NK-92 treated with Interleukin-12 subunit alpha and Interleukin-12 subunit beta, amount 100 ng/mL, for 24 hours (cell line): ENCODE measurements around the gene DAP.

Experiments
- DNase-seq: peaks from one replicate; lab custom pipeline; 2025; lab: John Stamatoyannopoulos, UW

DAP gene

GRCh38 chr5:10689391-10690081, 71.5 kb downstream of the DAP start:
- DNase-seq: no peak

- DNase-seq: no peak
Observed at GRCh38 chr5:10688651-10689171, 72.3 kb downstream of the DAP start.

GRCh38 chr5:10686890-10687289, 74.1 kb downstream of the DAP start:
- DNase-seq: no peak

DNA sequence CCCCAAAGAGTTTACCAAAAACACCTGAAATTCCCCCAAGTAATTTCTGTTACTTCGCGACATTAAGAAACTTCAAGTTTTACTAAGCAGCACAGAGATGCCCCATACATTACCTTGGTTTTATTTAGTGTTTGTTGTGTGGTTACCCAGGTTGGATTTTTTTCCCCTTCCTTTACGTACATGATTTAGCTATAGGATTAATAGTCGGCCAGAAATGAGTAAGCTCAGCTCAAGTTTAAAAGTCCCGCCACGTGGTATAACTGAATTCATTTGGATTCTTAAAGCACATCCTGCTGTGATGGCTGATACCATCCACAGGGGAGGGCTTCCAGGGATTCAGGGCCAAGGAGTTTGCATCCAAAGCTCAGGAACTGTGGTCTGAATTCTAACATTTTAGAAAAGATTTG, 75.9 kb downstream of the DAP start:
- no peak for DNase-seq

DNA sequence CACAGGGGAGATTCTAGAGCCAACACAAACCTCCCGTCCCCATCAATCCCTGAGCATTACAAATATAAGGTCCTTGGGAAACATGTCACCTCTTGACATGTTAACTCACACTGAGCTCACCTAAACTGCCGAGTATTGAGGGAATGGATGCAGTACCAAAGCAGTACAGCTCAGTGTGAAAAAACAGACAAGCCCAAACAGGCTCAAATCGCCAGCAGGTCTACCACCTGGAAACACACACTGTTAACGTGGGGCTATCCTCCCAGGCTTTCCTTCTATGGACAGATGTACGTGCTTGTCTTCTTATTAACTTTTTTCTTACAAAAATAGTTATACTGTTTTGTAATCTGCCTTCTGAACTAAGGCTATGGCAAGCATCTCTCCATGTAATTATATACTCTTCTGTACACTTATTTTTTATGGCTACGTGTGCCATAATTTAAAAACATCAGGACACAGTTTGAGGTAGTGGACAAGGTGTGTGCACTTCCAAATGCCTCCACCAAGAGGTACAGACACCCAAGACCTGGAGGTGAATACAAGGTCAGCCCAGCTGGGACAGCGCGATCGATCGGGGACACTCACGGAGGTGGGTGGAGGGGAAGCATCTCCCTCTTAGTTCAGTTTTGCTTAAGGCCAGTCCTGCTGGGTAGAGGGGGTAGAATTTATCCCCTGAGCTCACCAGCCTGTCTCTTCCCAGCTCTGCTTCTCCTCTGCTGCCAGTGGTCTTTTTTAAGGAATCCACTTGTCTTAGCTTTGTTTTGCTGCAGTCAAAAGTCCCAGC, 76.5 kb downstream of the DAP start:
- no peak for DNase-seq

GRCh38 chr5:10682801-10683525, 78.1 kb downstream of the DAP start:
- no peak for DNase-seq

- no peak for DNase-seq
Observed at GRCh38 chr5:10681731-10682679, 79.0 kb downstream of the DAP start.

- no peak for DNase-seq
Observed at GRCh38 chr5:10680876-10681481, 80.1 kb downstream of the DAP start.

GRCh38 chr5:10679336-10679988, 81.6 kb downstream of the DAP start:
- DNase-seq: no peak

DNA sequence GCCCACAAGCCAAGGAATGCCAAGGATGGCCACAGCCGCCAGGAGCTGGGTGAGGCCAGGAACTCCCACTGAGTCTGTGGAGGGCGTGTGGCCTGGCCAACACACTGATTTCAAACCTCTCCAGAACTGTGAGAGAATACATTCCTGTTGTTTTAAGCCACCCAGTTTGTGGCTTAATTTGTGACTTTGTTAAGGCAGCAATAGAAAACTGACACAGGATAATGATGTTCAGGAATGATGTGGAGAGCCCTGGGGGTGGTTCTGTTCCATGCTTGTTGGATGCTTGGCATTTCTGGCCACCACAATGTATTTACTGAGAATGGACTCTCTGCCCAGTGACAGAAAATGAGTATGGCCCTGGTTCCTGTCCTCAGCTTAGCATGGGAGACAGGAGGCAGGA, 82.8 kb downstream of the DAP start:
- no peak for DNase-seq

DNA sequence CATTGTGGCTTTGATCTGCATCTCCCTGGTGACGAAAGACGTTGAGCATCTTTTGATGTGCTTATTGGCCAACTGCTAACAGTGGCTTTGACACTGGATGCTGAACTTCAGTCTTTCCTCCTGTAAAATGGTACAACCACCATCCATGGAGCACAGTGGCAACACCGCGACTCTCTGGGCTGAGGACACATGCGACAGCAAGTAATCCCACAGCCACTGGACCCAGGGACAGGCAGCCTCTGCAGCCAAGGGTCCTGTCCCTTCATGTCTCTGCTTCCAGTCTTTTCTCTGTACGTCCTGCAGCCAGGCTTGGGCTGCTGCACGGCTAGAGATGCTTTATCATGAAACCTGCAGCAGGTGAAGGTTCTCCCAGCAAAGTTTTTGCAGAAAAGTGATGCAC, 83.5 kb downstream of the DAP start:
- no peak for DNase-seq

DNA sequence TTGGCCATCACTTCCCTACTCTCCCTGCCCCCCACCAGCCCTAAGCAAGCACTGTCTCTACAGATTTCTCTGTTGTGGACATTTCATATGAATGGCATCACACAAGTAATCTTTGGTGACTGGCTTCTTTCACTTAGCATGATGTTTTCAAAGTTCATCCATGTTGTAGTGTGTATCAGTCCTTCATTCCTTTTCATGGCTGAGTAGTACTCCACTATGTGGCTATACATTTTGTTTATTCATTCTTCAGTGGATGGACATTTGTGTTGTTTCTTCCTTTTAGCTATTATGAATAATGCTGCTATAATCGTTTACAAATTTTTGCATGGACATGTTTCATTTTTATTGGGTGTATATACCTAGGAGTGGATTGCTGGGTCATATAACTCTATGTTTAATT, 84.1 kb downstream of the DAP start:
- DNase-seq: no peak

DNA sequence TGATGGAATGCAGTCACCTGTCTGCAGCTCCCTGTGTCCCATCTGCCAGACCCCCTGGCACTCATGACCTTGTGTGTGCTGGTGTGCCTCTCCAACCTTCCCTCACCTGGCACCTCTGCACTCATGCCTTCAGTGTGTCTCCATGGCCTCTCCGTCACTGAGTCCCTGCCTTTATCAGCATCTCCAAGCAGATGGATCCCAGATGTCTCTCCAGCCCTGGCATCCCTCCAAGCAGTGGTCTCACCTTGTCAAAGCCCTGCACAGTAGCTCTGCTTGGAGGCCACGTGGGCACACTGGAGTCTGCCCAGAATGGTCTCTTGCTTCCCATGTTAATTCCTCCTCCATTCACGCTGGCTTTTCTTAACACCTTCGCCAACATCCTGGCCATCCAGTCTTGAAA, 84.8 kb downstream of the DAP start:
- DNase-seq: no peak

- DNase-seq: no peak
Observed at GRCh38 chr5:10675177-10675700, 85.8 kb downstream of the DAP start.

DNA sequence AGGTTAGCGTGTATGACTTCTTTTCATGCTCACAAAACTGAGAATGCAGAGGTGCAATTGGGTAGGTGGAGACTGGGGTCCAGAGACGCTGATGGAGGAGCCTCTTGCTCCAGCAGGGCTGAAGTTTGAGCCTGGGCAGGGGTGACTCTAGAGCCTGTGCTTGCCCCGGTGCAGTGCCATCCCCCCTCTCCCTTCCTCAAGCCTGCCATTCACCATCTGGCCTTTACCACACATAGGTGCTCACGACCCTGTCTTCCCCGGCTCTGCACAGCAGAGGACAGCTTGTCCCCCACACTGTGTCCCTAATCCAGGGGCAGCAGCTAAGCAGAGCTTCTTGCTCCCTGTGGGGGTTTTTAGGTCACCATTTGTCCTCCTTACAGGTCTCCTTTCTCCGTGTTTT, 86.5 kb downstream of the DAP start:
- DNase-seq: no peak

DNA sequence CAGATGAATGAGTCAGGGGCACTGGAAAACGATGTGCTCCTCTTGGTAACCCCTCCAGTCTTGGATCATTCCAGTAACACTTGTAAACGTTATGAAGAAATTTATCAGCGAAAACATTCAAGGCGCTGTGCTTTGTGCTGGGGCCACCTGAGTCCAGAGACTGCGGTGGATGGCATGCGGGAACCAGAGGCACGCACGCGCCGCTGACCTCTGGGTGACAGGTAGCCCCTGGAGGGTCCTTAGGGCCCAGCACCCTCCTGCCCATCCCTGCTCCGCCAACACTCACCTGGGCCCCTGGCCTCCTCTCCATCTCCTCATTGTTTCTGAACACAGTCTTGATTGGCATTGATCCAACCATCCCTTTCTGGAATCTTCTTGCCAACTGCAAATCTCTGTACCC, 86.9 kb downstream of the DAP start:
- DNase-seq: no peak

GRCh38 chr5:10673407-10673806, 87.6 kb downstream of the DAP start:
- DNase-seq: no peak

GRCh38 chr5:10673017-10673389, 88.0 kb downstream of the DAP start:
- no peak for DNase-seq

GRCh38 chr5:10672146-10673016, 88.7 kb downstream of the DAP start:
- no peak for DNase-seq
